ENCODE data around the gene LEFTY2. TPM values are rescaled to one million over a fixed set of nuclear protein-coding genes. Genes with fewer than 3 reads are reported as not detected.
"Not testable (repeated sequence)": the region's sequence is repeated elsewhere in the genome, so short reads cannot be mapped to it uniquely, and the experiment has no call there.

The LEFTY2 gene
- total and polyA plus RNA-seq, 2 donors (not counting 3 experiments of a cell fraction or from before 2014, with no cell fraction given), result 0.06 TPM; not detected in 1

DNA sequence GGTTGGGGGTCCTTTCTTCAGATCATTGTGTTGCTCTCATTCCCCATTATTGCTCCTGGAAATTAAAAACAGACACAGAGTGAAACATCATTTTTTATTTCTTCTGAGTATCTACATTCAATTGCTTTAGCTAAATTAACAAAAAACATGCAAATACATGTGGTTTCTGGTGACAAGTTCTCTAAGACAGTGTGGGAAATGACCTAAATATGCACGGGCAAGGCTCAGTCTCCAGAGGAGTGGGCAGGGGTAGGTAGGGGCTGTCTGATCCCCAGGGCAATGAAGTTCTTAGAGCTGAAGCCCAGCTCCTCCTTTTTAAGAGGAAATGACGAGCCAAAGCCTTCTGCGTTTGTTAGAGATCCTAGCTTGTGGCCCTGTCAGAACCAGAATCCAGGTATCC is 4.5 kb downstream of the LEFTY2 start:
- Histone ChIP-seq H3K27ac (ENCODE audit: insufficient read depth, low read depth, low read length) (no peak overlapping the region), H3K79me2 (ENCODE audit: control insufficient read depth, insufficient read depth, low read length) (no peaks in the 10 kb centered on the region), H3K9me1 (replicated peaks; ENCODE audit: control insufficient read depth, extremely low read depth, insufficient read depth, low read length) (no peaks in the 10 kb centered on the region), H3K9ac (replicated peaks; ENCODE audit: extremely low read depth, insufficient read depth, low read length) (no peak overlapping the region), H3K4me1 (ENCODE audit: control insufficient read depth, extremely low read depth, insufficient read depth, low read length) (no peaks in the 10 kb centered on the region), H3K4me2 (ENCODE audit: insufficient read depth, low read length) (no peak overlapping the region), H3K27me3 (ENCODE audit: control insufficient read depth in 2 of 2, insufficient read depth in 2 of 2, low read length in 2 of 2) (no peaks in the 10 kb centered on the region), H2AFZ (ENCODE audit: low read depth, low read length) (no peak overlapping the region), H3K36me3 (ENCODE audit: control insufficient read depth in 2 of 2, extremely low read depth in 1 of 2, insufficient read depth in 2 of 2, low read length in 2 of 2) (no peaks in the 10 kb centered on the region), H4K20me1 (replicated peaks; ENCODE audit: control insufficient read depth, extremely low read depth, insufficient read depth, low read length) (no peaks in the 10 kb centered on the region), H3K4me3 (replicated peaks in 1 of 3; ENCODE audit: insufficient read depth in 1 of 3, low read depth in 1 of 3, low read length in 3 of 3) (no peak overlapping the region), H3K9me3 (replicated peaks; ENCODE audit: control insufficient read depth, insufficient read depth, low read length) (no peaks in the 10 kb centered on the region)
- FAIRE-seq (no peak), DNase-seq (ENCODE audit: low read depth, low spot score) (no peak)
- no peak for TF ChIP-seq JUN (IDR thresholded peaks at IDR 0.05; ENCODE audit: borderline replicate concordance, insufficient read depth, insufficient read length, low read depth)
- TF ChIP-seq EZH2 (IDR thresholded peaks at IDR 0.05; ENCODE audit: borderline replicate concordance, low read depth, low read length, severe bottlenecking), result no peak
- intact Hi-C loops (cut with micrococcal nuclease), result no loop called here
- no TSS peak for BruUV-seq (replicated peaks)
- ChIA-PET POLR2A (interaction anchor here (0.9 kb wide), 1 partner anchor 10 kb away, joined by 4 read pairs; no protein-coding TSS in a partner anchor), CTCF (interaction anchor here (0.6 to 1.4 kb wide), 5 partner anchors 12 to 1479 kb away, joined by 3 to 5 read pairs (median 3); partner anchors contain the start of gene PYCR2)
- dilution Hi-C loops (cut with MboI; ENCODE audit: extremely low pct_ligation_motif_present, low sequenced_read_pairs), result no loop called here

- H3K9ac ChIP-seq (replicated peaks; ENCODE audit: extremely low read depth, insufficient read depth, low read length); H3K27ac ChIP-seq (ENCODE audit: insufficient read depth, low read depth, low read length); H4K20me1 ChIP-seq (replicated peaks; ENCODE audit: control insufficient read depth, extremely low read depth, insufficient read depth, low read length); FAIRE-seq; DNase-seq (ENCODE audit: low read depth, low spot score); H3K27me3 ChIP-seq (ENCODE audit: control insufficient read depth in 2 of 2, insufficient read depth in 2 of 2, low read length in 2 of 2); H3K4me2 ChIP-seq (ENCODE audit: insufficient read depth, low read length); intact Hi-C loops (cut with micrococcal nuclease); H3K9me1 ChIP-seq (replicated peaks; ENCODE audit: control insufficient read depth, extremely low read depth, insufficient read depth, low read length); BruUV-seq (replicated peaks); dilution Hi-C loops (cut with MboI; ENCODE audit: extremely low pct_ligation_motif_present, low sequenced_read_pairs); H3K4me1 ChIP-seq (ENCODE audit: control insufficient read depth, extremely low read depth, insufficient read depth, low read length); H3K79me2 ChIP-seq (ENCODE audit: control insufficient read depth, insufficient read depth, low read length); H3K36me3 ChIP-seq (ENCODE audit: control insufficient read depth in 2 of 2, extremely low read depth in 1 of 2, insufficient read depth in 2 of 2, low read length in 2 of 2); H3K4me3 ChIP-seq (replicated peaks in 1 of 3; ENCODE audit: insufficient read depth in 1 of 3, low read depth in 1 of 3, low read length in 3 of 3); H3K9me3 ChIP-seq (replicated peaks; ENCODE audit: control insufficient read depth, insufficient read depth, low read length); H2AFZ ChIP-seq (ENCODE audit: low read depth, low read length): not testable (repeated sequence)
- ChIA-PET POLR2A (interaction anchor here (0.9 kb wide), 1 partner anchor 10 kb away, joined by 4 read pairs; no protein-coding TSS in a partner anchor), CTCF (interaction anchor here (0.6 to 1.4 kb wide), 5 partner anchors 12 to 1479 kb away, joined by 3 to 5 read pairs (median 3); partner anchors contain the start of gene PYCR2)
These were observed 4.9 kb downstream of the LEFTY2 start for GRCh38 chr1:225936086-225936485.
